Mesendoderm (in vitro differentiated cells): Measurements from ENCODE around the gene S100A9.

ENCODE experiments used
- DNase-seq: peaks from one replicate; pipeline ENCODE4 v3.0.0; 2013
- H2AK5ac ChIP-seq: 2 replicates; pipeline ENCODE4 v1.6.1; 2013; ENCODE audit warnings: low read length, inconsistent platforms
- H2BK120ac ChIP-seq: 2 replicates; pipeline ENCODE4 v1.6.1; 2013; ENCODE audit warnings: low read depth, mild to moderate bottlenecking, low read length, moderate library complexity, mixed read lengths
- H2BK15ac ChIP-seq: replicated peaks from 2 replicates; pipeline ENCODE4 v1.6.1; 2013; ENCODE audit warnings: low read depth, mild to moderate bottlenecking, moderate library complexity
- H2BK5ac ChIP-seq: 2 replicates; pipeline ENCODE4 v1.6.1; 2013; ENCODE audit warnings: low read length, inconsistent platforms
- H3K18ac ChIP-seq: 2 replicates; pipeline ENCODE4 v1.6.1; 2013; ENCODE audit warnings: mild to moderate bottlenecking, low read length, mixed read lengths
- H3K23ac ChIP-seq: one replicate; pipeline ENCODE4 v1.6.1; 2013; ENCODE audit warnings: low read length
- H3K27ac ChIP-seq: 2 replicates; pipeline ENCODE4 v1.5.1; 2013; ENCODE audit warnings: low read depth, mild to moderate bottlenecking, inconsistent platforms, low read length, moderate library complexity
- H3K27me3 ChIP-seq: 2 replicates; pipeline ENCODE4 v1.6.1; 2013; ENCODE audit warnings: low read length, control low read depth, mild to moderate bottlenecking, inconsistent platforms; ENCODE audit not compliant: insufficient read depth, poor library complexity
- H3K36me3 ChIP-seq: 2 replicates; pipeline ENCODE4 v1.6.1; 2013; ENCODE audit warnings: low read length, inconsistent platforms; ENCODE audit not compliant: control insufficient read depth, insufficient read depth
- H3K4ac ChIP-seq: one replicate; pipeline ENCODE4 v1.6.1; 2013; ENCODE audit warnings: low read depth, mild to moderate bottlenecking, low read length, moderate library complexity
- H3K4me1 ChIP-seq: 2 replicates; pipeline ENCODE4 v1.6.1; 2013; ENCODE audit warnings: low read depth, low read length, inconsistent platforms; ENCODE audit not compliant: control insufficient read depth
- H3K4me2 ChIP-seq: 2 replicates; pipeline ENCODE4 v1.6.1; 2013; ENCODE audit warnings: low read length
- H3K4me3 ChIP-seq: 2 replicates; pipeline ENCODE4 v1.5.1; 2013; ENCODE audit warnings: mild to moderate bottlenecking, low read length
- H3K56ac ChIP-seq: one replicate; pipeline ENCODE4 v1.6.1; 2013; ENCODE audit warnings: low read length
- H3K79me1 ChIP-seq: 2 replicates; pipeline ENCODE4 v1.6.1; 2013; ENCODE audit warnings: low read length, inconsistent platforms
- H3K79me2 ChIP-seq: 2 replicates; pipeline ENCODE4 v1.6.1; 2013; ENCODE audit warnings: mild to moderate bottlenecking, low read length; ENCODE audit not compliant: control insufficient read depth, insufficient read depth
- H3K9ac ChIP-seq: 2 replicates; pipeline ENCODE4 v1.6.1; 2013; ENCODE audit warnings: low read length, inconsistent platforms
- H4K5ac ChIP-seq: one replicate; pipeline ENCODE4 v1.6.1; 2013; ENCODE audit warnings: low read length
- H4K8ac ChIP-seq: one replicate; pipeline ENCODE4 v1.6.1; 2013; ENCODE audit warnings: low read depth, mild to moderate bottlenecking, control low read depth, low read length, moderate library complexity
- WGBS: extraction: QIAGEN DNeasy Blood & Tissue Kit; methylation state at CpG from one replicate; pipeline ENCODE4 v1.1.7; 2013; ENCODE audit warnings: low lambda C conversion rate, missing lambda C conversion rate; ENCODE audit not compliant: insufficient coverage; ENCODE audit errors: extremely low coverage; 5-methylcytosine and 5-hydroxymethylcytosine counted together

S100A9 gene

DNA sequence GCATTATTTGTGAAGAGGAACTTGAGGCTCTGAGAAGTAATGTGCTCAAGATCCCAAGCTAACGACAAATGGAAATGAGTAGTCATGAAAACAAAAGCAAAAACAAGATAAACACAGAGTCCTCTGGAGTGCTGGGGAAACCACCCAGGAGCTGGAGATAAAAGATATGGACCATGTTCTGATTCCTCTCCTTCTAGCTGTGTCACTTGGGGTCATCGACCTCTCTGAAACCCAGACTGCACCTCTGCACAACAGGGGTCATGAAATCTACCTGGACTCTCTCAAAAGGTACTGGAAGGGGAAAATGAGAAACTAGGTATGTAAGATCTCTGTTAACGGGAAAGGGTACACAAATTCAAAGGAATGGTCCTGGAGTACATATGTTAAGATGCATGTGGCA, 15.5 kb upstream of the S100A9 start:
- peak; percentile 71 for DNase-seq
- Histone ChIP-seq H2AK5ac (no peak overlapping the region), H4K5ac (no peak overlapping the region), H3K56ac (no peak overlapping the region), H3K79me1 (no peaks in the 10 kb centered on the region), H3K23ac (no peak overlapping the region), H3K36me3 (no peaks in the 10 kb centered on the region), H3K27ac (peak overlapping the region; percentile 18), H2BK15ac (no peak overlapping the region), H3K27me3 (no peaks in the 10 kb centered on the region), H3K4me2 (no peak overlapping the region), H4K8ac (no peak overlapping the region), H2BK5ac (no peak overlapping the region), H3K9ac (no peak overlapping the region), H2BK120ac (no peak overlapping the region), H3K18ac (no peak overlapping the region), H3K4ac (no peak overlapping the region), H3K4me3 (no peak overlapping the region), H3K79me2 (no peaks in the 10 kb centered on the region), H3K4me1 (peaks cover 9% of the 10 kb centered on the region)
- no CpG with 5 or more reads among the region's 3 CpGs for WGBS

DNA sequence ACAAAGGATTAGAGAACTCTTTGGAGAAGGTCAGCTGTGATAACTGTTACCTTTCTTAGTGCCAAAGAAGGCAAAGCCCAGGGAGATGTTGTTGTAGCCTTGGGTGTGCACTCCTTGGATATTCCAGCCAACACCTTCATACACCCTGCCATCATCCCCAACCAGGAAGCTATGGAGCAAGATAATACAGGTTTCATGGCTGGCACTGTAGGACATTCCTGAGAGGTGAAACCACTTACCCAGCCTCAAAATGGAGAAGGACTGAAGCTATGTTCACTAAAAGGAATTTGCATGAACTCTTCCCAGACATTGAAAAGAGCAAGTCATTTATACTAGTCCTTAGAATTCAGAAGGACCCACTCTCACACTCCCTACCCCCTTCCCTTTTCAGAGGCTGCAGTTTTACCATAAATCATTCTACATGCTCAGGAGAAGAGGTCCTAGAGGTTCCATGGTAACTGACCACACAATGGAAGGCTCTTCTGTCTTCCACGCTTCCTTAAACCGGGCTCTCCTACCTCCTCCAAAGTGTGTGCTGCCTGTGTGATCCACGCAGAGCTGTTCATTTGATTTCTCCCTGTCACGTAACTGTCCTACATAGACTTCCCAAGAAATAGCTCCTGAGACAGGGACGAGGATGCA, 14.5 kb upstream of the S100A9 start:
- H3K27ac ChIP-seq = peak overlapping the region; percentile 71
- no CpG with 5 or more reads among the region's 5 CpGs for WGBS
- no peak overlapping the region for H3K4me3 ChIP-seq

DNA sequence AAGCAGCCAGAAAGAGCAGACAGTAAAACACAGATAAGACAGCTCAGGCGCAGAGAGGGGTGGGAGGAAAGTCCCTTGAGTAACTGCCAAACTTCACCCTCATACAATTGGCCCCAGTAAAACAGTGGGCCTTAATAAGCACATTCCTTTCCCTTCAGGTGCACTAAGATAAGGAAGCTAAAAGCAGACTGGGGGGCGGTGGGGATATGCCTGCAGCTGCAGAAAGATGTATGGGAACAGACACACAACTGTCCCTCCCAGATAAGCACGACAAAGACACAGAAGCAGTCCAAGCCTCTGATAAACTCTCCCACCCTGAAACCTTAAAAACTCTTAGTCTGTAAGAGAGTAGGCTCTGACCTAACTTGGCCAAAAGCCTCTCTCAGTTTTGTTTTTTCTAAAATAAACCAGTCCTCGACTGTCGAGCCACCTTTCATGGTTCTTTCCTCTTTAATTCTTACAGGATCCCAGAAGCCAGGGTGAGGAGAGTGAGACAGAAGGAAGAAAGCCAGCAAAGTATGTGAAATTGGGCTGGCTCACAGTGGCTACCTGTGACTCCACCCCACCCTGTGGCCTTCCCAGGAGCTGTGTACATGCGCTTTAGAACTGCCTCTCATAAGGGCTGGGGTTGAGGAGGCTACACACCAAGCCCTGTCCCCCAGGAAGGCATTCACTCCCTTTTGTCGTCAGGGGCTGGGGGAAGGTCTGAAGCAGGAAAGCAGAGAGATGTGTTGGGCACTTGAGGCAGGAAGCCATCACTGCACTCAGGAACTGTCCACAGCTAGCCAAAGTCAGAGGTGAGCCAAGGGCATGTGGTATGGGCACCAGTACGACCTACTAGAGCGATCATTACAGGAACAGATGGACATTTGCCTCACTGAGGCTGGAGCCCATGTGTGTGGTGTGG, 13.6 kb upstream of the S100A9 start:
- no peak overlapping the region for H3K4me3 ChIP-seq
- H2BK5ac ChIP-seq = peak overlapping the region; percentile 95

More for the DNA sequence above, 14.5 kb upstream of the S100A9 start:
- H3K9ac ChIP-seq = peak overlapping the region; percentile 20
- no peak overlapping the region for H2BK15ac ChIP-seq
- no peaks in the 10 kb centered on the region for H3K36me3 ChIP-seq
- no peaks in the 10 kb centered on the region for H3K79me1 ChIP-seq
- H3K4me1 ChIP-seq = peaks cover 9% of the 10 kb centered on the region
- H3K4ac ChIP-seq = no peak overlapping the region
- no peaks in the 10 kb centered on the region for H3K27me3 ChIP-seq
- H3K79me2 ChIP-seq = no peaks in the 10 kb centered on the region
- H3K4me2 ChIP-seq = no peak overlapping the region
- H2BK120ac ChIP-seq = no peak overlapping the region
- no peak overlapping the region for H4K8ac ChIP-seq
- H3K56ac ChIP-seq = no peak overlapping the region
- no peak overlapping the region for H3K18ac ChIP-seq
- H2AK5ac ChIP-seq = no peak overlapping the region
- DNase-seq = no peak
- no peak overlapping the region for H3K23ac ChIP-seq
- H2BK5ac ChIP-seq = peak overlapping the region; percentile 79
- no peak overlapping the region for H4K5ac ChIP-seq

DNA sequence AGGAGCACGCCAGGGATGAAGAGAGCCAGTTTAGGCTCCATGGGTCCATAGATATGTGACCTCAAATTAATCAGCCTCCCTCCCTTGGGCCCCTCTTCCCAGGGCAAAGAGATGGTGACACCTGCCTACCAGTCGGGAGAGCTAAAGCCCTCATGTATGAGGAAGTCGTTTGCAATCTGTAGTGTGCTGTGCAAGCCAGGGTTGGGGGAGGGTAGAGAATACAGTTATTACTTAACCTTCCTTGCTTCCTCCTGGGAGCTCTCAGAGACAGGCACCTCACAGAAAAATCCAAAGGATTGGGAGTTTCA, 13.0 kb upstream of the S100A9 start:
- Histone ChIP-seq H4K8ac (no peak overlapping the region), H2BK15ac (no peak overlapping the region), H2BK5ac (peak overlapping the region; percentile 95), H3K23ac (no peak overlapping the region), H3K4me3 (no peak overlapping the region), H3K79me1 (no peaks in the 10 kb centered on the region), H3K9ac (peak overlapping the region; percentile 25), H3K4me1 (peaks cover 9% of the 10 kb centered on the region), H3K27me3 (no peaks in the 10 kb centered on the region), H4K5ac (no peak overlapping the region), H3K18ac (no peak overlapping the region), H3K79me2 (no peaks in the 10 kb centered on the region), H3K36me3 (no peaks in the 10 kb centered on the region), H3K27ac (peak overlapping the region; percentile 36), H2AK5ac (peak overlapping the region; percentile 97), H3K4me2 (no peak overlapping the region), H3K4ac (peak overlapping the region; percentile 1), H3K56ac (peak overlapping the region; percentile 77), H2BK120ac (no peak overlapping the region)
- no peak for DNase-seq
- no CpG with 5 or more reads among the region's 3 CpGs for WGBS

More for the DNA sequence above, 13.6 kb upstream of the S100A9 start:
- no peaks in the 10 kb centered on the region for H3K27me3 ChIP-seq
- H3K27ac ChIP-seq = peak overlapping the region; percentile 71
- no peaks in the 10 kb centered on the region for H3K36me3 ChIP-seq
- H3K4me1 ChIP-seq = peaks cover 9% of the 10 kb centered on the region
- no peaks in the 10 kb centered on the region for H3K79me2 ChIP-seq
- peak; percentile 44 for DNase-seq
- H3K79me1 ChIP-seq = no peaks in the 10 kb centered on the region
- H4K8ac ChIP-seq = no peak overlapping the region
- H2BK120ac ChIP-seq = no peak overlapping the region
- no peak overlapping the region for H2BK15ac ChIP-seq
- peak overlapping the region; percentile 1 for H3K4ac ChIP-seq
- peak overlapping the region; percentile 85 for H3K23ac ChIP-seq
- H3K4me2 ChIP-seq = no peak overlapping the region
- peak overlapping the region; percentile 36 for H4K5ac ChIP-seq
- WGBS = no CpG with 5 or more reads among the region's 9 CpGs
- H2AK5ac ChIP-seq = peak overlapping the region; percentile 97
- no peak overlapping the region for H3K18ac ChIP-seq
- H3K9ac ChIP-seq = peak overlapping the region; percentile 25
- H3K56ac ChIP-seq = peak overlapping the region; percentile 77

DNA sequence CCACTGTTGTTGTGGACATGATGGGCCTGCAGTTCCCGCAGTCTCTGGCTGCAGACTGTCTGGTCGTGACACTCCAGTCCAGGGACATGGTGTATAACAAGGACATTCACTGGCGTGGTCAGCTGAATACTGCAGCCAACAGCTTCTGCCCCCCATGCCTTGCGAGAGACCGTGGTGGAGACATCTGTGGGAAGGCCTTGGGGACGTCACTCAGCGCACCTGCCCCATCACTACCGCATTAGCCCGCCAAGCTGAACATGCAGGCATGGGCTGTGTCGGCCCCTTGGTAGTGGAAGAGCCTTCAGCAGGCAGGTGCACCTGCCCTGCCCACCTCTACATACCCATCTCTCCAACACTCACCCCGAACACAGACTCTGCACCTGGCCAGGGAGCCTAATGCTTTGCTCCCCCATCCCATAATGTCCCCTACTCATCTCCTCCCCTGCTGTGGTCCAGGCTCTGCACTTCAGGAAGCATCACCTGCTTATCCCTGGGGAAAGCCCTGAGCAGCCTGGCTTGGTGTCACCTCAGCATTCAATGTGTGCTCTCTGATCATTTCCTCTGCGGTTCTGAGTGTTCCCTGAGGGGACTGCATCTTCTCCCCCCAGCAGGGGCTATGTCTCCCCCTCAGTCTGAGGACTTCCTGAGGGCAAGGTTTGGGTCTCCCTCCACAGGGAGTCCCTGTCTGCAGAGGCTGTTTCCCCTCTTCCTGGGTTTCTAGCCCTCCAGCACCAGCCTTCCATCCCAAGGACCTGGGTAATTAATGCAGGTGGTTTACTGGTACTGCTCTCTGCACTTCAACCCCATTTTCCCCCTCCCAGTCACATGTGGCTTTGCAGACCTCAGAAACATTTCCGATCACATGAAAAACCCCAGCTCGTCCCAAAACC, 12.2 kb upstream of the S100A9 start:
- Histone ChIP-seq H3K56ac (no peak overlapping the region), H3K18ac (no peak overlapping the region), H3K4me2 (no peak overlapping the region), H3K27ac (no peak overlapping the region), H3K4me1 (peaks cover 9% of the 10 kb centered on the region), H2BK5ac (no peak overlapping the region), H4K8ac (no peak overlapping the region), H3K79me1 (no peaks in the 10 kb centered on the region), H3K9ac (no peak overlapping the region), H2BK15ac (no peak overlapping the region), H4K5ac (no peak overlapping the region), H2BK120ac (no peak overlapping the region), H3K4ac (no peak overlapping the region), H3K79me2 (no peaks in the 10 kb centered on the region), H2AK5ac (no peak overlapping the region), H3K27me3 (no peaks in the 10 kb centered on the region), H3K4me3 (no peak overlapping the region), H3K23ac (no peak overlapping the region), H3K36me3 (no peaks in the 10 kb centered on the region)
- no CpG with 5 or more reads among the region's 14 CpGs for WGBS
- no peak for DNase-seq
